Uterus (tissue), 2 donors: Measurements from ENCODE around the gene SLAMF6.

Experiments used
- CTCF ChIP-seq, 4 experiments: fragments of 200-600 bp in 2 of 4; fragments of 450-650 bp in 2 of 4; sonication (generic) in 2 of 4; IDR thresholded peaks; one replicate each; pipeline ENCODE4 v1.5.1; 2016 to 2019; ENCODE audit warnings: antibody characterized with exemption in 4 of 4, mild to moderate bottlenecking in 2 of 4, moderate library complexity in 1 of 4
- POLR2A ChIP-seq, 2 donors: fragments of 450-650 bp; IDR thresholded peaks; one replicate each; pipeline ENCODE4 v1.6.1; 2016; ENCODE audit warnings: antibody characterized with exemption in 2 of 2, mild to moderate bottlenecking in 1 of 2, moderate library complexity in 1 of 2

GRCh38 chr1:160491981-160492380 is 31.1 kb downstream of the SLAMF6 start:
- TF ChIP-seq CTCF (IDR thresholded peaks at IDR 0.05) (no peak), POLR2A (IDR thresholded peaks at IDR 0.05) (no peak)
